Fibroblast of lung (primary cell): Measurements from ENCODE around the gene PALLD. TPM values are rescaled to one million over a fixed set of nuclear protein-coding genes. Genes with fewer than 3 reads are reported as not detected.

Experiments used
- DNase-seq, 2 donors: peaks; one replicate each; pipeline versions ENCODE4 v3.0.0 to v3.0.0-alpha.2; 2010; ENCODE audit warnings: low read depth in 2 of 2
- H2AFZ ChIP-seq: 2 replicates; pipeline ENCODE4 v1.5.1; 2012; ENCODE audit warnings: low read length, control low read depth, inconsistent platforms
- H3K27ac ChIP-seq: 2 replicates; pipeline ENCODE4 v1.5.1; 2011; ENCODE audit warnings: low read length, control low read depth; ENCODE audit not compliant: insufficient read depth
- H3K27me3 ChIP-seq: 2 replicates; pipeline ENCODE4 v1.5.1; 2011; ENCODE audit warnings: mild to moderate bottlenecking, low read length; ENCODE audit not compliant: control insufficient read depth, insufficient read depth
- H3K36me3 ChIP-seq: 2 replicates; pipeline ENCODE4 v1.5.1; 2011; ENCODE audit warnings: low read length; ENCODE audit not compliant: control insufficient read depth, insufficient read depth
- H3K4me1 ChIP-seq: 2 replicates; pipeline ENCODE4 v1.5.1; 2011; ENCODE audit warnings: low read length; ENCODE audit not compliant: control insufficient read depth, insufficient read depth; ENCODE audit errors: extremely low read depth
- H3K4me2 ChIP-seq: 2 replicates; pipeline ENCODE4 v1.5.1; 2011; ENCODE audit warnings: low read length, control low read depth; ENCODE audit not compliant: insufficient read depth; ENCODE audit errors: extremely low read depth
- H3K4me3 ChIP-seq, 4 experiments: fragments of 200-600 bp in 1 of 4; sonication (generic) in 1 of 4; replicated peaks in 1 of 4; 2 replicates each; pipeline ENCODE4 v1.5.1; 2011 to 2016; ENCODE audit warnings: low read length in 4 of 4, low read depth in 3 of 4, mild to moderate bottlenecking in 3 of 4, control low read depth in 2 of 4, inconsistent platforms in 1 of 4, mixed read lengths in 1 of 4; ENCODE audit not compliant: insufficient read depth in 1 of 4; ENCODE audit errors: control extremely low read depth in 1 of 4
- H3K79me2 ChIP-seq: 2 replicates; pipeline ENCODE4 v1.5.1; 2012; ENCODE audit warnings: mild to moderate bottlenecking, low read length, inconsistent platforms; ENCODE audit not compliant: control insufficient read depth, insufficient read depth
- H3K9ac ChIP-seq: 2 replicates; pipeline ENCODE4 v1.5.1; 2011; ENCODE audit warnings: mild to moderate bottlenecking, low read length, control low read depth; ENCODE audit not compliant: insufficient read depth
- H3K9me3 ChIP-seq: 2 replicates; pipeline ENCODE4 v1.5.1; 2012; ENCODE audit warnings: low read depth, low read length; ENCODE audit not compliant: control insufficient read depth, insufficient read depth
- H4K20me1 ChIP-seq: 2 replicates; pipeline ENCODE4 v1.5.1; 2011; ENCODE audit warnings: low read length; ENCODE audit not compliant: control insufficient read depth, insufficient read depth; ENCODE audit errors: extremely low read depth
- EZH2 ChIP-seq: IDR thresholded peaks from 2 replicates; pipeline ENCODE4 v1.5.1; 2012; ENCODE audit warnings: low read length, control low read depth, mild to moderate bottlenecking; ENCODE audit errors: missing control alignments
- polyA plus RNA-seq, 2 donors: library from polyadenylated mRNA; depleted of rRNA in 1 of 2; stranded (reverse) in 1 of 2; unstranded in 1 of 2; fragments of >200 nt; gene quantifications; 2 replicates each; pipeline ENCODE4 v1.2.1, GENCODE V29; 2011 to 2012; ENCODE audit warnings: missing spikeins in 1 of 2
- total RNA-seq: library from RNA; depleted of rRNA; stranded (reverse); fragments of >200 nt; gene quantifications from 2 replicates; pipeline ENCODE4 v1.2.1, GENCODE V29; 2014
- TF ChIP-seq, protein P1 (sequence below), 2 donors: IDR thresholded peaks in 1 of 2; conservative IDR thresholded peaks in 1 of 2; 1 replicate in 1 of 2; 2 replicates in 1 of 2; pipeline ENCODE4 v1.5.1; 2011 to 2012; ENCODE audit warnings: low read length in 2 of 2, control low read depth in 1 of 2, inconsistent platforms in 1 of 2, low read depth in 1 of 2, mild to moderate bottlenecking in 1 of 2

Gene PALLD
- total and polyA plus RNA-seq, 2 donors (not counting 1 experiment from before 2014, with no cell fraction given) = 200 to 205 TPM

DNA sequence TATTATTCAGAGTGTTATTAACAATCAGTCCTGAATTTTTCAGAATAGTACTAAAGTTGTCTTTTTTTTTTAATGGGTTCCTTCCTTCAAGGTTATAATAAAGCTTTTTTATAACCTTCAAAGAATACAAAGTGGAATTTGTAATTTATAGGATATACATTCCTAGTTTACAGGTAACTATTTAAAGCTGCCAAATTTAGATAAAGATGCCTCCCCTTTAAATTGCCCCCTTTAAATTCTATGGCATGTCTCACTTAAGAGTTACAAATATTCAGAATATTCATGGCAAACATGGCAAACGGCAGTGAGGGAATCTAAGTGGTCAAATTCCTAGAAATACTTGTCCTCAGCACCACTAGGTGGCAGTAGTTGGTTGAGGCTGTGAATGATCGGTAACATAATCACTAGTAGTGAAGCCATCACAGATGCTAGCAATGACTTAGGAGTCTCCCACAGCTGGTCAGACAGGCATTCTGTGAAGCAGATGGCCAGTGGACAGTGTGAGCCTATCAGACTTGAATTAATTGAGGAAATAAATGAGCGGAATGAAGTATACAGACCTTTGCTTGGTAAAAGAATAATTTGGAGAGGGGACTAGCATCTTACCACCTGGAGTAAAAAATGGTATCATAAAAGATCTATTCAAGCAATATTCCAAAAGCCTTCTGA is 426.8 kb downstream of the PALLD start:
- Histone ChIP-seq H3K27ac (no peak overlapping the region), H3K27me3 (no peaks in the 10 kb centered on the region), H3K36me3 (peaks cover 20% of the 10 kb centered on the region)

DNA sequence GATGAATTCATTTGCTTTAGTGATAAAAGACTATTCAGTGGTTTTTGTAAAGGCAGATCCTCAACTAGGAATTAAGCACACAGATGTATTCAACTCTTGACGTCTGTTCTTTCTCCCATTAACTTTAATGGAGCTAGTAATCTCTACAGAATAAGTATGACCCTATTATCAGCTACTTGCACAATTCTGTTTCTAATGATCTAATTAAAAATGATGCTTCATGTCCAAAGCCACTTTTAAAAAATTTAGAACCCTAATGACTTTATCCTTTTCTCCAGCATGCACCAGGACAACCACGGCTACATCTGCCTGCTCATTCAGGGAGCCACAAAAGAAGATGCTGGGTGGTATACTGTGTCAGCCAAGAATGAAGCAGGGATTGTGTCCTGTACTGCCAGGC is 427.8 kb downstream of the PALLD start:
- no peaks in the 10 kb centered on the region for H4K20me1 ChIP-seq
- H3K9ac ChIP-seq = no peak overlapping the region
- H3K36me3 ChIP-seq = peaks cover 19% of the 10 kb centered on the region
- no peak overlapping the region for H3K27ac ChIP-seq
- no peaks in the 10 kb centered on the region for H3K9me3 ChIP-seq
- no peaks in the 10 kb centered on the region for H3K79me2 ChIP-seq
- H3K27me3 ChIP-seq = no peaks in the 10 kb centered on the region
- no peak overlapping the region for H2AFZ ChIP-seq
- no peak for DNase-seq
- no peaks in the 10 kb centered on the region for H3K4me1 ChIP-seq
- H3K4me2 ChIP-seq = no peak overlapping the region
- TF ChIP-seq, protein P1, sequence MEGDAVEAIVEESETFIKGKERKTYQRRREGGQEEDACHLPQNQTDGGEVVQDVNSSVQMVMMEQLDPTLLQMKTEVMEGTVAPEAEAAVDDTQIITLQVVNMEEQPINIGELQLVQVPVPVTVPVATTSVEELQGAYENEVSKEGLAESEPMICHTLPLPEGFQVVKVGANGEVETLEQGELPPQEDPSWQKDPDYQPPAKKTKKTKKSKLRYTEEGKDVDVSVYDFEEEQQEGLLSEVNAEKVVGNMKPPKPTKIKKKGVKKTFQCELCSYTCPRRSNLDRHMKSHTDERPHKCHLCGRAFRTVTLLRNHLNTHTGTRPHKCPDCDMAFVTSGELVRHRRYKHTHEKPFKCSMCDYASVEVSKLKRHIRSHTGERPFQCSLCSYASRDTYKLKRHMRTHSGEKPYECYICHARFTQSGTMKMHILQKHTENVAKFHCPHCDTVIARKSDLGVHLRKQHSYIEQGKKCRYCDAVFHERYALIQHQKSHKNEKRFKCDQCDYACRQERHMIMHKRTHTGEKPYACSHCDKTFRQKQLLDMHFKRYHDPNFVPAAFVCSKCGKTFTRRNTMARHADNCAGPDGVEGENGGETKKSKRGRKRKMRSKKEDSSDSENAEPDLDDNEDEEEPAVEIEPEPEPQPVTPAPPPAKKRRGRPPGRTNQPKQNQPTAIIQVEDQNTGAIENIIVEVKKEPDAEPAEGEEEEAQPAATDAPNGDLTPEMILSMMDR (conservative IDR thresholded peaks at IDR 0.05 in 1 of 2, IDR thresholded peaks at IDR 0.05 in 1 of 2; ENCODE audit: low read depth in 1 of 2, low read length in 2 of 2) = no peak
- no peak for TF ChIP-seq EZH2
- H3K4me3 ChIP-seq = no peak overlapping the region

More for the DNA sequence above, 426.8 kb downstream of the PALLD start:
- H4K20me1 ChIP-seq = no peaks in the 10 kb centered on the region
- no peaks in the 10 kb centered on the region for H3K79me2 ChIP-seq
- no peaks in the 10 kb centered on the region for H3K4me1 ChIP-seq
- no peak overlapping the region for H2AFZ ChIP-seq
- H3K4me2 ChIP-seq = no peak overlapping the region
- TF ChIP-seq, protein P1 (conservative IDR thresholded peaks at IDR 0.05 in 1 of 2, IDR thresholded peaks at IDR 0.05 in 1 of 2; ENCODE audit: low read depth in 1 of 2, low read length in 2 of 2) = peak; percentile 82 to 85
- no peak for TF ChIP-seq EZH2
- H3K9ac ChIP-seq = no peak overlapping the region
- DNase-seq = peak; percentile 73 to 88
- H3K9me3 ChIP-seq = no peaks in the 10 kb centered on the region
- no peak overlapping the region for H3K4me3 ChIP-seq

DNA sequence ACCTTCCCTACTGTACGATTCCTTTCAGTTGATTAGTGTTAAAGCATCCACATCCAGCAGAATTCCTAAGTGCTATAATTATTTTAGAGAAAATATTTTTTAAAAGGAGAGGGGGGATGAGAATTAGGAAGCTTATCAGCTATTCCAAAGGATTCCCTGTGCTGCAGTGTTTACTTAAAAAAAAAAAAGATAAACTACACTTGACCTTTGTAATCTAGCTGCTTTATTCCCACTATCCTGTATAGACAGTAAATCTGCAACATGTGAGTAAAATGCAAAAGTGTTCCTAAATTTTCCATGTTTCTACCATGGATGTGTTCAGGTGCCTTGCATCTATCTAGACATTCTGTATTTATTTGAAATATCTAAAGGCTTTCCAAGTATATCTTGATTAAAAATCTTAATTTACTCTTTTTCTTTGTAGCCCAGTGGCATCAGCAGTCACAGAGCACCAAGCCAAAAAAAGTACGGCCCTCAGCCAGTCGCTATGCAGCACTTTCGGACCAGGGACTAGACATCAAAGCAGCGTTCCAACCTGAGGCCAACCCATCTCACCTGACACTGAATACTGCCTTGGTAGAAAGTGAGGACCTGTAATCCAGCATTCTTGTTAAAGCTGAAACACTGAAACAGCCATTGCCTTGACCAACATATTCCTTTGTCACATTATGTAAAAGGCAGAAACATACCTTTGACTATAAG is 429.1 kb downstream of the PALLD start:
- Histone ChIP-seq H3K36me3 (peaks cover 15% of the 10 kb centered on the region), H3K4me2 (no peak overlapping the region), H3K9me3 (no peaks in the 10 kb centered on the region), H4K20me1 (no peaks in the 10 kb centered on the region), H3K4me1 (no peaks in the 10 kb centered on the region), H3K27me3 (no peaks in the 10 kb centered on the region), H3K9ac (no peak overlapping the region), H3K4me3 (no peak overlapping the region), H3K79me2 (no peaks in the 10 kb centered on the region), H2AFZ (no peak overlapping the region), H3K27ac (no peak overlapping the region)
- TF ChIP-seq EZH2 = no peak
- TF ChIP-seq, protein P1 (conservative IDR thresholded peaks at IDR 0.05 in 1 of 2, IDR thresholded peaks at IDR 0.05 in 1 of 2; ENCODE audit: low read depth in 1 of 2, low read length in 2 of 2) = no peak
- no peak for DNase-seq
